ENCODE results near the gene FOXP1.

DNA sequence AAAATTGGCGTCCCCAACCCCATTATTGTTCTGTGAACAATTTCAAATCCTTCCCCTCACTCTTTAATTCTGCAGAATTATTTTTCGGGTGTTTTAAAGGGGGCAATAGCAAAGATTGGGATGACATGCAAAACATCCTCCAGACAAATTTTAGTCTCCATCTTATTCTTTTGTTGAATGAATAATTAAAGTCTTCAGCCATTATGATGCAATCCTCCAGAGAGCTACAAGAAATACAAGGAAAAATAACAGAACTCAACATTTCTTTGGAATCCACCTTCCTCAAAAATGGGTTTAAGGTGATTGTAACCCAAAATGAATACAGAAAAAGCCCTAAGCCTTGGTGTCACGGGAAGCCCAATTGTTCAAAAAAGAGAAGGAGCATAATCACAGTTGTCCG lies 49.9 kb downstream of the FOXP1 start:
- TF ChIP-seq, protein P1, sequence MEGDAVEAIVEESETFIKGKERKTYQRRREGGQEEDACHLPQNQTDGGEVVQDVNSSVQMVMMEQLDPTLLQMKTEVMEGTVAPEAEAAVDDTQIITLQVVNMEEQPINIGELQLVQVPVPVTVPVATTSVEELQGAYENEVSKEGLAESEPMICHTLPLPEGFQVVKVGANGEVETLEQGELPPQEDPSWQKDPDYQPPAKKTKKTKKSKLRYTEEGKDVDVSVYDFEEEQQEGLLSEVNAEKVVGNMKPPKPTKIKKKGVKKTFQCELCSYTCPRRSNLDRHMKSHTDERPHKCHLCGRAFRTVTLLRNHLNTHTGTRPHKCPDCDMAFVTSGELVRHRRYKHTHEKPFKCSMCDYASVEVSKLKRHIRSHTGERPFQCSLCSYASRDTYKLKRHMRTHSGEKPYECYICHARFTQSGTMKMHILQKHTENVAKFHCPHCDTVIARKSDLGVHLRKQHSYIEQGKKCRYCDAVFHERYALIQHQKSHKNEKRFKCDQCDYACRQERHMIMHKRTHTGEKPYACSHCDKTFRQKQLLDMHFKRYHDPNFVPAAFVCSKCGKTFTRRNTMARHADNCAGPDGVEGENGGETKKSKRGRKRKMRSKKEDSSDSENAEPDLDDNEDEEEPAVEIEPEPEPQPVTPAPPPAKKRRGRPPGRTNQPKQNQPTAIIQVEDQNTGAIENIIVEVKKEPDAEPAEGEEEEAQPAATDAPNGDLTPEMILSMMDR (IDR thresholded peaks at IDR 0.05), result no peak
- TF ChIP-seq POLR2A (IDR thresholded peaks at IDR 0.05), result no peak
- no peak for TF ChIP-seq POLR2AphosphoS5 (IDR thresholded peaks at IDR 0.05)

Data from breast epithelium (tissue), 3 donors.